Body of pancreas (tissue), 4 donors: ENCODE results near the gene TUT1.

Experiments
- POLR2A ChIP-seq, 3 donors: fragments of 450-650 bp; IDR thresholded peaks; one replicate each; pipeline ENCODE4 v1.6.1; 2016; ENCODE audit warnings: antibody characterized with exemption in 3 of 3, mild to moderate bottlenecking in 2 of 3
- TF ChIP-seq, protein P1 (sequence below), 7 experiments: fragments of 450-650 bp in 4 of 7; fragments of 200-600 bp in 3 of 7; sonication (generic) in 3 of 7; IDR thresholded peaks; one replicate each; pipeline ENCODE4 v1.5.1; 2016 to 2019; ENCODE audit warnings: antibody characterized with exemption in 7 of 7

DNA sequence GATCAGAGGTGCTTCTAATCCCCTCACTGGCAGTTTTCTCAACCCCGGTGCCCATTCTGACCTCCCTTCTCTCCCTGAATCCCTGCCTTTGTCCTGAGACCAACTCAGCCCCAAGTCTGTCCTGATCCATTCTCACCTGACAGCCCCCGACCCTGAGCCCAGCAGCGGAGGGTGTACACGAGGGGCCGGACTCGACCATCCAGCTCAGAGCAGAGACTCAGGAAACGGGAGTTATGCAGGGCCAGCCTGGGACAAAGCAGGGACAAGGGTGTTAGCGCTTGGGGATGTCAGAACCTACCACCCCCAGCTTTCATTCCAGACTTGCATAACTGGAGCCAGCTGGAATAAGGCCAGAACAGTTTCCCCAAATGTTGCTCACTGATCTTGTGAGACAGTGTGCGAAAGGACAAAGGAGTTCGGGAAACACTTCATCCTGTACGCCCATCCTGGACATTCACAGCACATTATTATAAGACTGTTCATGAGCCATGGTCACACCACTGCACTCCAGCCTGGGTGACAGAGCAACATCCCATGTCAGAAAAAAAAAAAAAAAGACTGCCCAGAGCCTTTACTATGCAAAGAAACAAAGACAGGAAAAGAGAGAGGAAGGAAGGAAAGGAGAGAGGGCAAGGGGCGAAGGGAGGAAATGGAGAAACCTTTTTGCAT lies 14.1 kb downstream of the TUT1 start:
- TF ChIP-seq, protein P1, sequence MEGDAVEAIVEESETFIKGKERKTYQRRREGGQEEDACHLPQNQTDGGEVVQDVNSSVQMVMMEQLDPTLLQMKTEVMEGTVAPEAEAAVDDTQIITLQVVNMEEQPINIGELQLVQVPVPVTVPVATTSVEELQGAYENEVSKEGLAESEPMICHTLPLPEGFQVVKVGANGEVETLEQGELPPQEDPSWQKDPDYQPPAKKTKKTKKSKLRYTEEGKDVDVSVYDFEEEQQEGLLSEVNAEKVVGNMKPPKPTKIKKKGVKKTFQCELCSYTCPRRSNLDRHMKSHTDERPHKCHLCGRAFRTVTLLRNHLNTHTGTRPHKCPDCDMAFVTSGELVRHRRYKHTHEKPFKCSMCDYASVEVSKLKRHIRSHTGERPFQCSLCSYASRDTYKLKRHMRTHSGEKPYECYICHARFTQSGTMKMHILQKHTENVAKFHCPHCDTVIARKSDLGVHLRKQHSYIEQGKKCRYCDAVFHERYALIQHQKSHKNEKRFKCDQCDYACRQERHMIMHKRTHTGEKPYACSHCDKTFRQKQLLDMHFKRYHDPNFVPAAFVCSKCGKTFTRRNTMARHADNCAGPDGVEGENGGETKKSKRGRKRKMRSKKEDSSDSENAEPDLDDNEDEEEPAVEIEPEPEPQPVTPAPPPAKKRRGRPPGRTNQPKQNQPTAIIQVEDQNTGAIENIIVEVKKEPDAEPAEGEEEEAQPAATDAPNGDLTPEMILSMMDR (IDR thresholded peaks at IDR 0.05): no peak
- TF ChIP-seq POLR2A (IDR thresholded peaks at IDR 0.05): no peak
